NCI-H2107 (cell line): ENCODE measurements around the gene VMAC.

Experiments used
- DNase-seq: peaks from one replicate; lab custom pipeline; 2025; lab: John Stamatoyannopoulos, UW

Gene VMAC

GRCh38 chr19:5905114-5905778, 574 bp downstream of the VMAC start:
- no peak for DNase-seq

- no peak for DNase-seq
These were observed 2.6 kb downstream of the VMAC start for GRCh38 chr19:5907241-5907640.

DNA sequence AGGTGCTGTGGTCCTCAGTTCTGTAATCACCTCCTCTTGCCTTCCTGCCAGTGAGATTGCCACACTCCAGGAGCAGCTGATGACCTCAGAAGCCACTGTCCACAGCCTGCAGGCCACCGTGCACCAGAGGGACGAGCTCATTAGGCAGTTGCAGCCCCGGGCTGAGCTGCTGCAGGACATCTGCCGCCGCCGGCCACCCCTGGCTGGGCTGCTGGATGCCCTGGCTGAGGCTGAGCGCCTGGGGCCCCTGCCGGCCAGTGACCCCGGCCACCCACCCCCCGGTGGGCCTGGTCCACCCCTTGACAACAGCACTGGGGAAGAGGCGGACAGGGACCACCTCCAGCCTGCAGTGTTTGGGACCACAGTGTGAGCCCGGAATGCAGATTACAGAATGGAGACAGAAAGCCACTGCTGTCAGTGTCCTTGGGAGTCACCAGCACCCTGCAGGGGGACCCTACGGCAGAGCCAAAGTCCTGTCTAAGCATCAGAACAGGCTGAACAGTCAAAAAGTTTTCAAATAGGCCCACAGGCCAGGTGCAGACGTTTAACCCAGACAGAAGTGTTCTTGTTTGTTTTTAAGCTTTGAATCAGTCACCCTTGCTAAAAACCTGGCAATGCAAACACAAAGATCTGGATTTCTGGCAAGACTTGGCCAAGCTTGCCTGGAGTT, 4.2 kb downstream of the VMAC start:
- no peak for DNase-seq

DNA sequence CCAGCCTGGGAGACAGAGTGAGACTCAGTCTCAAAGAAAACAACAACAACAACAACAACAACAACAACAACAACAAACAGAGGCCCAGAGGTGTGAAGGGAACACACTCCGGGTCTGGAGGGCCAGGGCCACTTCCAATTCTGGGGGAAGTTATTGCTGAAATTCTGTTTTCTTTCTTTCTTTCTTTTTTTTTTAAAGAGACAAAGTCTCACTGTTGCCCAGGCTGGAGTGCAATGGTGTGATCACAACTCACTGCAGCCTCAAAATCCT, 5.9 kb downstream of the VMAC start:
- DNase-seq, result no peak

GRCh38 chr19:5911366-5911765, 6.7 kb downstream of the VMAC start:
- DNase-seq, result no peak

DNA sequence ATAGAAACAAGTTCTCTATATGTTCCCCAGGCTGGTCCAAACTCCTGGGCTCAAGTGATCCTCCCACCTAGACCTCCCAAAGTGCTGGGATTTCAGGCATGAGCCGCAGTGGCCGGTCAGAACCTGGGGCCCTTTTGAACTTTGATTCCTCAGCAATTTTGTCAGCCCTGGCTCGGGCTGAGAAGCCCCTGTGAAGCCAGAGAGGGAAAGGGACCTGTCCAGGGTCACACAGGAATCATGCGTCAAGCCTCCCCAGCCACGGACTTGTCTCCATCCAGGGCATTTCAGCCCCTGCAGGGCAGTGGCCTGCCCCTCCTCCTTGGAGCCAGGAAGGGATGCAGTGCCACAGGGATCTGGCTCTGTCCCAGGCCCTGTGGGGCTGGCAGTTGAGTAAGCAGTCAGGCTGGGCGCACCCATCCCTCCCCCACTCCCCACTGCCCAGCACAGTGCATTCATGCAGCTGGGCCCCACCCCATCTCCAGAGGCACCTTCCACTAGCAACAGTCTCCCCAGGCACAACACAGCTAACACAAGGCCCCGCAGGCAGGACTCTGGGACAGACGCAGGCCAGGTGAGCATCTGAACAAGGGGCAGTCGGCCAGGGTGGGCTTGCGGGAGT, 9.2 kb downstream of the VMAC start, which contains the start of gene CAPS:
TSS of gene CAPS (plus strand) at position 516 of the 619 bp plus-strand sequence. CDS start 153 bp downstream, outside the sequence.
- DNase-seq, result no peak

GRCh38 chr19:5914358-5914774, 9.7 kb downstream of the VMAC start:
- DNase-seq, result no peak

DNA sequence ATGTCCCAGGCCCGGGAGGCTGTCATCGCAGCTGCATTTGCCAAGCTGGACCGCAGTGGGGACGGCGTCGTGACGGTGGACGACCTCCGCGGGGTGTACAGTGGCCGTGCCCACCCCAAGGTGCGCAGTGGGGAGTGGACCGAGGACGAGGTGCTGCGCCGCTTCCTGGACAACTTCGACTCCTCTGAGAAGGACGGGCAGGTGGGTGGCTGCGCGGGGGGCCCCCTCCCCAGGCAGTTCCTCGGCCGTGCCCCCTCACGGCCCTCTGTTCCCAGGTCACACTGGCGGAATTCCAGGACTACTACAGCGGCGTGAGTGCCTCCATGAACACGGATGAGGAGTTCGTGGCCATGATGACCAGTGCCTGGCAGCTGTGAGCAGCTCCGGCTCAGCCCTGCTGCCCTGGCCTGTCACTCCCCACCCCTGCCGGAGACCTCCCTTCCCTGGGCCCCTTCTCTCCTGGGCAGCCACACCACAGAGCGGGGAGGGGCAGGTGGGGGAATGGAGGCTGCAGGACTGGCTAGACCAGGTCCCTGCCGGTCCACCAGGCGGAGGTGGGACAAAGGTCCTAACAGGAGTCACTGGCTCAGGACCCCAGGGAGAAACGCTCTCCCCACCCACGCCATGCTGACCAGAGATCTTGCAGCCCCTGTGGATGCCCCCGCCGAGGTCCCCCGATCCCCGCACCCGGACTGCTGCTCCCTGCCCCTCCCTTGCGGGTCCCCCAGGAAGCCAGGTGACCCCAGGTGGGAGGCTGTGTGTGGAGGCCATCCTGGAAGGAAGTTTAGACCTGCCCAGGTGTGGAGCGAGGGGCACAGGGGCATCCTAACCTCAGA, 10.5 kb downstream of the VMAC start:
- DNase-seq, result no peak

- no peak for DNase-seq
These were observed 11.1 kb downstream of the VMAC start for GRCh38 chr19:5915782-5916165.

GRCh38 chr19:5916181-5916708, 11.6 kb downstream of the VMAC start:
- no peak for DNase-seq

DNA sequence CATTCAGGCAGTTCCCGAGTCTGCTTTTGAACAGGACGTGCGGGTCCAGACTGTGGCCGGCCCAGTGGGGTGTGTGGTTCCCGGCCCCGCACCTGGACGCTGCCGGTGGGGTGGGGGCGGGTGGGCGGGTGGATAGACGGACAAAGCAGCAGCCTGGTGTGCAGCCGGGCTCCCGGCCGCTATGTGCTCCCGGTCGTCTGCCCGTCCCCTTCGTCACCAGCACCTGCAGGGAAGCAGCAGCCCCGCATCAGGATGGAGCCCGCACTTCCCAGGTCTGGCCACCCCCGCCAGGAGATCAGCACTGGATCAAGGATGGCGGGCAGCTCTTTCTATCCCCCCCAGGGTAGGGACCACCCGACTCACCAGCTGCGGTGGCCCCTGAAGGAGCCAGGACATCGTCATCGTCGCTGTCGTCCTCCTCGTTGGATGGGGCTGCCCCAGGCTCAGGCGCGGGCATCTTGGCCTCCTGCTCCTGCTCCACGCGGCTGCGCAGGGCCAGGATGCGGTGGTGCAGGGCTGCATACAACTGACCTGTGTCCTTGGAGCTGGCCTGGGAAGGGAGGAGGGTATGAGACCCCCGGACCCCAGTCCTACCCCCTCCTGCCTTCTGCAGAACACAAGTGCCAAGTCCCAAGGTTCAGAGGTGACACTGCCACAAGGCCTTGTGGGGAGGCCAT, 12.9 kb downstream of the VMAC start:
- DNase-seq, result no peak

GRCh38 chr19:5918463-5919079, 13.9 kb downstream of the VMAC start:
- DNase-seq, result no peak

GRCh38 chr19:5921516-5922160, 17.0 kb downstream of the VMAC start:
- no peak for DNase-seq

- no peak for DNase-seq
These were observed 17.5 kb downstream of the VMAC start for GRCh38 chr19:5922161-5922545.

DNA sequence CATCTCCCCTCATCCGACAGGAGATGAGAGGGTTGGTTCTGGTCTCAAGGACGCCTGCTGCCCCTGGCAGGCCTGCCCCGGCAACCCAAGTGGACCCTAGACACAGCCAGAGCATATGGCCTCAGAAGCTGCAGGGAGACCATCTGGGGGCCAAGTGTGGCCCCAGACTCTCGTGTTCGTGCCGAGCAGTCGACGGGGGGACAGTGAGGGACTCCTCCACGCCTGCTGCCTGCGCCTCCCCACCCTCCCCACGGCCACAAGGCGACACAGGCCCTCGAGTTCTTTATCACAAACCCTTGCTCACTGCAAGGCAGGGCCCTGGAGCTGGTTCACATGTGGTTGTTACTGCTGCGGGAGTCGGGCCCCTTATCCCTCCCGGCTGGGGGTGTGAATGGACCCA, 18.7 kb downstream of the VMAC start:
- no peak for DNase-seq

- DNase-seq, result no peak
These were observed 21.3 kb downstream of the VMAC start for GRCh38 chr19:5925830-5926427.

GRCh38 chr19:5926641-5927440, 22.2 kb downstream of the VMAC start:
- DNase-seq, result no peak

DNA sequence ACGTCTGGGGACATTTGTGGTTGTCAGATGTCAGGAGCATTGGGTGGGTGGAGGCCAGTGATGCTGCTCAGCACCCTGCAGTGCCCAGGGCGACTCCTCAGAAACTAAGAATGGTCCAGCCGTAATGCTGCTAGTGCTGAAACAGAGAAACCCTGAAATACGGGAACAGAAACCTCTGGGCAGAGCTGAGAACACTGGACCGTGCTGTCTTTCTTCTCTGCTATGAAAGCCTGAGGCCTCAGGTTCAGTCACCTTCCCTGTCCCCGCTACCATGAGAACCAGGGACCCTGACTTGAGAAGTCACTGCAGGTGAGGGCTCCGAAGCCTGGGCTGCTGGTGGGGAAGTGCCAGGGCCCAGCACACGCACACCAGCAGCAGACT, 22.8 kb downstream of the VMAC start:
- no peak for DNase-seq

DNA sequence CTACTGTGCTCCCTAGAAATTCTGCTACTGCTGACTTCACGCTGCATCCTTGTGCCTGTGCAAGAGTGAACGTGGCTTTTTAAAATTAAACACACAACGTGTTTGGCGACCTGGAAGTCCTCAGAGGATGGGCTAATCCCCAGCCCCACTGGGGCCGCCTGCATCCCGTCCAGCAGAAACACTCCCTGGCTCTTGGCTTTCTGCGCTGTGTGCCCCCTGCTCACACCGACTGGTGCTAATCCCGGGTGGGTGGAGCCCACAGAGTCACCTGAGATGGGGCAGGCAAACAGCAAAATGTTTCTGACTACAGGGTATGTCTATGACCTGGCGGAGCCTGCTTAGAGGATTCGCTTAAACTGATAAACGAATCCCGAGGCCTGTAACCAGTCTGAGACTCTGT, 24.5 kb downstream of the VMAC start:
- no peak for DNase-seq

GRCh38 chr19:5929625-5930024, 25.0 kb downstream of the VMAC start:
- no peak for DNase-seq
